Calu3 (cell line): Measurements from ENCODE around the gene LRP6. TPM values are rescaled to one million over a fixed set of nuclear protein-coding genes. Genes with fewer than 3 reads are reported as not detected.

Experiments
- BruUV-seq: library from RNA; stranded (reverse); fragments of 400-500 nt; replicated peaks from 2 replicates; lab custom pipeline; 2021; lab: Mats Ljungman, UMichigan
- CTCF ChIA-PET: fragments of 300-600 bp; sonication (Branson Sonifier 250); formaldehyde crosslinking; loops from one replicate; lab custom pipeline; 2022; ENCODE audit warnings: antibody characterized with exemption; lab: Charles Lee
- DNase-seq: peaks from one replicate; pipeline ENCODE4 v3.0.0; 2022
- H3K27ac Mint-ChIP-seq: one replicate; pipeline ENCODE4 v1.8.0; 2022; ENCODE audit warnings: mixed read lengths; ENCODE audit not compliant: unreplicated experiment
- H3K27me3 Mint-ChIP-seq: one replicate; pipeline ENCODE4 v1.8.0; 2022; ENCODE audit warnings: mixed read lengths; ENCODE audit not compliant: unreplicated experiment
- H3K36me3 Mint-ChIP-seq: one replicate; pipeline ENCODE4 v1.8.0; 2022; ENCODE audit warnings: mild to moderate bottlenecking, moderate library complexity, mixed read lengths; ENCODE audit not compliant: insufficient read depth, unreplicated experiment
- H3K4me1 Mint-ChIP-seq: one replicate; pipeline ENCODE4 v1.8.0; 2022; ENCODE audit warnings: mild to moderate bottlenecking, low read depth, mixed read lengths; ENCODE audit not compliant: unreplicated experiment
- H3K4me3 Mint-ChIP-seq: one replicate; pipeline ENCODE4 v1.8.0; 2022; ENCODE audit warnings: mild to moderate bottlenecking, low read depth, moderate library complexity, mixed read lengths; ENCODE audit not compliant: unreplicated experiment
- H3K9me3 Mint-ChIP-seq: one replicate; pipeline ENCODE4 v1.8.0; 2022; ENCODE audit warnings: low read depth, mixed read lengths; ENCODE audit not compliant: unreplicated experiment
- CTCF ChIP-seq: fragments of 200-600 bp; IDR thresholded peaks from one replicate; pipeline ENCODE4 v1.8.0; 2022; ENCODE audit warnings: antibody characterized with exemption; ENCODE audit not compliant: unreplicated experiment
- intact Hi-C: fragments of 100-400 bp; cut with micrococcal nuclease; formaldehyde crosslinking; loops from one replicate; pipeline ENCODE4 v1.10.0; 2022; ENCODE audit not compliant: unreplicated experiment
- total RNA-seq: library from RNA; stranded (reverse); gene quantifications from 2 replicates; pipeline ENCODE4 v1.2.3, GENCODE V29; 2022

Gene LRP6
- total RNA-seq, 1 experiment from 2014 or later: 74.8 TPM

- no peak for TF ChIP-seq CTCF
- intact Hi-C loops: no loop called here
- no peak overlapping the region for H3K27ac Mint-ChIP-seq
- no peaks in the 10 kb centered on the region for H3K27me3 Mint-ChIP-seq
- no TSS peak for BruUV-seq
- DNase-seq: no peak
- H3K4me1 Mint-ChIP-seq: peaks cover 7% of the 10 kb centered on the region
- no peak overlapping the region for H3K4me3 Mint-ChIP-seq
- no peaks in the 10 kb centered on the region for H3K9me3 Mint-ChIP-seq
- CTCF ChIA-PET: interaction anchor here (0.6 to 1.8 kb wide), 3 partner anchors 17 to 461 kb away, joined by 3 read pairs; no protein-coding TSS in a partner anchor
- peaks cover 6% of the 10 kb centered on the region for H3K36me3 Mint-ChIP-seq
Measured at GRCh38 chr12:12133785-12134184, 133.1 kb downstream of the LRP6 start.

- DNase-seq: no peak
Measured at GRCh38 chr12:12133259-12133658, 133.6 kb downstream of the LRP6 start.

GRCh38 chr12:12128670-12129069 lies 138.2 kb downstream of the LRP6 start:
- intact Hi-C loops: no loop called here
- Mint-ChIP-seq H3K27me3 (no peaks in the 10 kb centered on the region), H3K9me3 (no peaks in the 10 kb centered on the region), H3K27ac (no peak overlapping the region), H3K4me1 (no peaks in the 10 kb centered on the region), H3K4me3 (no peak overlapping the region), H3K36me3 (peaks cover 8% of the 10 kb centered on the region)
- no peak for TF ChIP-seq CTCF
- CTCF ChIA-PET: interaction anchor here (0.7 kb wide), 1 partner anchor 10 kb away, joined by 3 read pairs; no protein-coding TSS in a partner anchor
- no TSS peak for BruUV-seq
- DNase-seq: no peak

More at GRCh38 chr12:12133259-12133658, 133.6 kb downstream of the LRP6 start:
- no peak overlapping the region for H3K27ac Mint-ChIP-seq
- no peak overlapping the region for H3K4me3 Mint-ChIP-seq
- peaks cover 2% of the 10 kb centered on the region for H3K4me1 Mint-ChIP-seq
- no peak for TF ChIP-seq CTCF
- BruUV-seq: no TSS peak
- no peaks in the 10 kb centered on the region for H3K27me3 Mint-ChIP-seq
- CTCF ChIA-PET: interaction anchor here (0.6 kb wide), 1 partner anchor 19 kb away, joined by 3 read pairs; no protein-coding TSS in a partner anchor
- H3K36me3 Mint-ChIP-seq: peaks cover 8% of the 10 kb centered on the region
- no peaks in the 10 kb centered on the region for H3K9me3 Mint-ChIP-seq
- intact Hi-C loops: no loop called here

- no peaks in the 10 kb centered on the region for H3K27me3 Mint-ChIP-seq
- no peaks in the 10 kb centered on the region for H3K9me3 Mint-ChIP-seq
- no TSS peak for BruUV-seq
- H3K36me3 Mint-ChIP-seq: peaks cover 8% of the 10 kb centered on the region
- intact Hi-C loops: no loop called here
- DNase-seq: no peak
- CTCF ChIA-PET: interaction anchor here (0.6 kb wide), 1 partner anchor 72 kb away, joined by 8 read pairs; no protein-coding TSS in a partner anchor
- no peak for TF ChIP-seq CTCF
- H3K27ac Mint-ChIP-seq: no peak overlapping the region
- H3K4me1 Mint-ChIP-seq: no peaks in the 10 kb centered on the region
- no peak overlapping the region for H3K4me3 Mint-ChIP-seq
Measured at GRCh38 chr12:12127304-12127703, 139.5 kb downstream of the LRP6 start.
